Measurements from ENCODE around the gene DCLK1.

The DCLK1 gene

DNA sequence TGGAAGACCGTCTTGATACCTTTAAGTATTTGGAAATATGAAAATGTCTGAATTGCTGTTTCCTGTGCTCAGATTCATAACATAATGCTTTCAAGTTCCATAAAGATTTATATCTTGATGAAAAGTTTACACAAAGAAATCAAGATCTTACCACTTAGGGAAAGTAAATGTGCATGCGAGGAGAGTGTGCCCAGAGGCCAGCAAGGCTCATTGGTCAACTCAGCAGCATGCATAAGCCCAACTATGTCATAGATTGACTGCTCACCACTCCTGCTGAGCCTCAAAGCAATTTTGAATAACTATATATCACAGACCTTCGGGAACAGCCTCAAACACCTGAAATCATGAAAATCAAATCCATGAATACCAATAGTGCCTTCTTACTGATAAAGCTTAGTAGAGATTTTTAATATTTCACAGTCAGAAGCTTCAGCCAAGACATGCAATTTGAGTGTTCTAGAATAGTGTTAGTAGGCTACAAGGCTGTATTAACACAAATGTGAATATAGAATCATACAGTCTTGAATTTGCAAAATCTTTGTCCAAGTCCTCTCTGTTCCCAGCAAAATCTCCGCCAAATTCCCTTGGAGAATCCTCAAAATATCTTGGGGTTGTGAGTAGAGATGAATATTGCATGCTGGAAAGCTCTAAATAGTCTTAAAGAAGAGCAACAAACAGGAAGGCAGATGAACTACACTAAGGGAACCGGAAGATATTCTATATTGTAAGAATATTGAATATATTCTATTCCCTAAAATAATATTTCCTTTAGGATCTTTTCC lies 124.1 kb downstream of the DCLK1 start:
- WGBS, 2 experiments (ENCODE audit: insufficient coverage in 2 of 2): no CpG with 5 or more reads among the region's 5 CpGs
- Histone ChIP-seq H3K36me3 (ENCODE audit: control insufficient read depth, insufficient read depth, low read length) (no peaks in the 10 kb centered on the region), H3K4me1 (ENCODE audit: control insufficient read depth, insufficient read depth, low read length, poor library complexity, severe bottlenecking) (no peaks in the 10 kb centered on the region), H3K9me3 (ENCODE audit: control insufficient read depth, low read length) (no peaks in the 10 kb centered on the region), H3K4me3 (ENCODE audit: extremely low read depth, insufficient read depth, low read length, poor library complexity, severe bottlenecking) (no peak overlapping the region), H3K27ac (ENCODE audit: low read depth, low read length, severe bottlenecking) (no peak overlapping the region)

DNA sequence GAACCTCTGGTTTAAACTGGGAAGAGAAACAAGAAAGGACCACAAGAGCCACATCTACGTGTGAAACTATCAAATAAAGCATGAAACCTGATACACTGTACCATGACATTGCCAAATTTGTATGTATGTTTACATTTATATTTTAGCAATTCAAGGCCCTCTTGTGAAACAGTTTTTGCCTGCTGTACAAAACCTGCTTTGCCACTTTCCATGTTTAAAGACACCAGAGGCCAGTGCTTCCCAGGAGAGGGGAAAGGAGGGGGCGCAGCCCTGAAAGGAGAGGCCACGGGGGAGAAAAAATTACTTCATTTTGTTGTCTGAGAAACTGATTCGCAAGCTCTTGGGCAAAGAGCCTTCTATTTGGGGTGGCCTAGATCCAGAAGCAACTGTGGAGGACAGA lies 124.8 kb downstream of the DCLK1 start:
- Histone ChIP-seq H3K9me3 (ENCODE audit: control insufficient read depth, low read length) (no peaks in the 10 kb centered on the region), H3K4me1 (ENCODE audit: control insufficient read depth, insufficient read depth, low read length, poor library complexity, severe bottlenecking) (no peaks in the 10 kb centered on the region), H3K36me3 (ENCODE audit: control insufficient read depth, insufficient read depth, low read length) (no peaks in the 10 kb centered on the region), H3K27ac (ENCODE audit: low read depth, low read length, severe bottlenecking) (no peak overlapping the region), H3K4me3 (ENCODE audit: extremely low read depth, insufficient read depth, low read length, poor library complexity, severe bottlenecking) (no peak overlapping the region)
- WGBS, 2 experiments (ENCODE audit: insufficient coverage in 2 of 2): 84 to 86% methylated on average over 3 of the region's 4 CpGs

DNA sequence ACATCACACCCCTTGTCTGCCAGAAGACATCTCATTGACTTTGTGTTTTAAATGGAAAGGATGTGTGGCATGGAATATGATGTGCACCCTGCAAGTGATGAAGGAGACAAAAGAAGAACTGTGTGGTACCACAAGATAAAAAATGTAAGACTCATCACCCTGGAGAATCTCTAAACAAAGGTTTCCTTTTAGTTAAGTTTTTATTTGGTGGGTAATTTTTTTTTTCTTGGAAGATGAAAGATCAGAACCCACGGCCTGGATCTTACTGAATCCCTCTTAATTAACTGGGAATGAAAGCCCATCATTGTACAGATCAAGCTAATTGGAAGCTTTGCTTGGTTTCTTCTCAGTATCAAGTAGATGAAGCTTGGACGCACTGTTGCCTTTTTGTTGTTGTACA lies 129.6 kb downstream of the DCLK1 start:
- no peaks in the 10 kb centered on the region for H3K36me3 ChIP-seq (ENCODE audit: control insufficient read depth, insufficient read depth, low read length)
- no peaks in the 10 kb centered on the region for H3K9me3 ChIP-seq (ENCODE audit: control insufficient read depth, low read length)
- H3K4me1 ChIP-seq (ENCODE audit: control insufficient read depth, insufficient read depth, low read length, poor library complexity, severe bottlenecking): no peaks in the 10 kb centered on the region
- WGBS, 2 experiments (ENCODE audit: insufficient coverage in 2 of 2): no CpG with 5 or more reads among the region's 2 CpGs
- H3K4me3 ChIP-seq (ENCODE audit: extremely low read depth, insufficient read depth, low read length, poor library complexity, severe bottlenecking): no peak overlapping the region
- no peak overlapping the region for H3K27ac ChIP-seq (ENCODE audit: low read depth, low read length, severe bottlenecking)

DNA sequence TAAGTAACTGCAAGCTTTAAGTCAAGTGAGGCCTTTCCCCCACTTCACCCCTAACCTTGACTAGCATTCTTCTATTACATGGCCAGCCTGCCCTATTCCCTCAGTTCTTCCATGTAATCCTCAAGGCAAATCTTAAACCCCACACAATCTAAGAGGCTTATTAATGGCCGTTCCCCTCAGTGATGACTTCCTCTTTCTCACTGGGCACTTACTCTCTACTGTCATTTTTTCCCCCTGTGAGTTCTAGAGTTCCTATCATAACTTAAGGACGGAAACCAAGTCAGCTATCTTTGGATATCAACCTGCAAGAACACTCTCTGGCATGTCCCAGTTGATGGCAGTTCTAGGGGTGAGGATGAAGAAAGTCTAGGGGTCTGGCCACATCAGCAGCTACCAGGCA lies 131.2 kb downstream of the DCLK1 start:
- no peak overlapping the region for H3K27ac ChIP-seq (ENCODE audit: low read depth, low read length, severe bottlenecking)

DNA sequence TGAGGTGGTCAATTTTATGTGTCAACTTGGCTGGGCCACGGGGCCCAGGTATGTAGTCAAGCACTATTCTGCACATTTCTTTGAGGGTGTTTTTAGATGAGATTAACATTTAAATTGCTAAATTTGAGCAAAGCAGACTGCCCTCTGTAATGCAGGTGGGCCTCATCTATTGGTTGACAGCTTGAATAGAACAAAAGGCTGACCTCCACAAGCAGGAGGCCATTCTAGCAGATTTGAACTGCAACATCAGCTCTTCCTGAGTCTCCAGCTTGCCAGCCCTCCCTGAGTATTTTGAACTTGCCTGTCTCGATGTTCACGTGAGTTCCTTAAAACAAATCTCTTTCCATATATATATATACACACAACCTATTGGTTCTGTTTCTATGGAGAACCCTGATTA lies 134.8 kb downstream of the DCLK1 start:
- no peaks in the 10 kb centered on the region for H3K9me3 ChIP-seq (ENCODE audit: control insufficient read depth, low read length)
- 93 to 97% methylated on average over 3 of the region's 3 CpGs for WGBS, 2 experiments (ENCODE audit: insufficient coverage in 2 of 2)
- H3K4me1 ChIP-seq (ENCODE audit: control insufficient read depth, insufficient read depth, low read length, poor library complexity, severe bottlenecking): no peaks in the 10 kb centered on the region
- no peak overlapping the region for H3K27ac ChIP-seq (ENCODE audit: low read depth, low read length, severe bottlenecking)
- H3K4me3 ChIP-seq (ENCODE audit: extremely low read depth, insufficient read depth, low read length, poor library complexity, severe bottlenecking): no peak overlapping the region
- H3K36me3 ChIP-seq (ENCODE audit: control insufficient read depth, insufficient read depth, low read length): no peaks in the 10 kb centered on the region

More for the DNA sequence above, 131.2 kb downstream of the DCLK1 start:
- no peaks in the 10 kb centered on the region for H3K4me1 ChIP-seq (ENCODE audit: control insufficient read depth, insufficient read depth, low read length, poor library complexity, severe bottlenecking)
- no peaks in the 10 kb centered on the region for H3K9me3 ChIP-seq (ENCODE audit: control insufficient read depth, low read length)
- 80 to 100% methylated on average over 1 to 2 of the region's 2 CpGs for WGBS, 2 experiments (ENCODE audit: insufficient coverage in 2 of 2)
- no peaks in the 10 kb centered on the region for H3K36me3 ChIP-seq (ENCODE audit: control insufficient read depth, insufficient read depth, low read length)
- H3K4me3 ChIP-seq (ENCODE audit: extremely low read depth, insufficient read depth, low read length, poor library complexity, severe bottlenecking): no peak overlapping the region

DNA sequence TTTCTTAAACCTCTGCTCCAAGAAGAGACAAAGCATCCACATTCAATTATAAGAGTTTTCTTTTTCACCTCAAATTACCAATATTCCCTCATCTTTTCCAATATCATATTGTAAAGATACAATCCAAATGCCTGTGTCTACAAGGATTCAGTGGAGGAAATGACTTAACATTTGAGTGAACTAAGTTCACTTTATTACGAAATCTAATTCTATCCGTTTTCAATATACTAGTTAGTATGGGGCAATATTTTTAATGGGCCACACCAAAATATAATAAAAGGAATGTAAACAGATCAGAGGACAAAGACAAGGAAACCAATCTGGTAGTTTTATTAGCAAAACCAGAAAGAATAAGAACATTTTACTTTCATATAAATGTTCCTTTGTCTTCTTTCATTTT lies 136.0 kb downstream of the DCLK1 start:
- Histone ChIP-seq H3K9me3 (ENCODE audit: control insufficient read depth, low read length) (no peaks in the 10 kb centered on the region), H3K27ac (ENCODE audit: low read depth, low read length, severe bottlenecking) (no peak overlapping the region), H3K36me3 (ENCODE audit: control insufficient read depth, insufficient read depth, low read length) (no peaks in the 10 kb centered on the region), H3K4me3 (ENCODE audit: extremely low read depth, insufficient read depth, low read length, poor library complexity, severe bottlenecking) (no peak overlapping the region), H3K4me1 (ENCODE audit: control insufficient read depth, insufficient read depth, low read length, poor library complexity, severe bottlenecking) (no peaks in the 10 kb centered on the region)
- no CpG with 5 or more reads among the region's 2 CpGs for WGBS, 2 experiments (ENCODE audit: insufficient coverage in 2 of 2)

DNA sequence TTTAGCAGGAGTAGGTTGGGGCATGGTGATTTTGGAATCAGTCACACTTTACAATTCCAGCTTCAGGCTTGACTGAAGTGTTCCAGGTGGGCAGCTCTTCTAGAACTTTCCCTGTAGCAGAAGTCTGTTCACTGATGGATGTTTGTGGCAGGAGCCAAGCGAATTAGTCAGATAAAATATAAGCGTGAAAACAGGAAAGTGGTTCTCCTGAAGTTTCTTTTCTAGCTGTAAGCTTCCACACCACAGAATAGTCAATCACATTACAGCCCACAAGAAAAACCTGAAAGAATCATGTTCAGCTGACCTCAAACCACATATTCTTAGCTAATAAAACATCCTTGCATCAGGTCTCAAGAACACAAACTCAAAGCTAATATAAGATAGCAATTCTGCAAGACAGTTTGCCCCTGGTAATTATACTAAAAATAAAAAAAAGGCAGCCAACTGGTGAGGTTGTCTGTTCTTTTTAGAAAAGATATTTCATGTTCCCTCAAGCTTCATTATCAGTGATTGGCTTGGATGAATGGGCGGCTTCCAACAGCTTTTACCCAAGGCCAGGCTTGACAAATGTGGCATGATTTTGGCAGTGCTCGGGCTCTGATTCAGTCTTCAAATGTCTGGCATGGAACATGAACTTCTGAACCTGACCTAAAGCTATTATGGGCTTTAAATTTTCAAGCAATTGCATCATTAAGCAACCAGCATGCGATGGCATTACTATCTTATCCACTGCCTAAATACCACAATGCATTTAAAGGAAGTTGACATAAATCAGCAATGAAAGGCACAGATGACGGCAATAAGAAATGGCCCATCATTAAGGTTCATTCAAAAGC lies 136.8 kb downstream of the DCLK1 start:
- Histone ChIP-seq H3K9me3 (ENCODE audit: control insufficient read depth, low read length) (no peaks in the 10 kb centered on the region), H3K4me3 (ENCODE audit: extremely low read depth, insufficient read depth, low read length, poor library complexity, severe bottlenecking) (no peak overlapping the region), H3K36me3 (ENCODE audit: control insufficient read depth, insufficient read depth, low read length) (no peaks in the 10 kb centered on the region), H3K4me1 (ENCODE audit: control insufficient read depth, insufficient read depth, low read length, poor library complexity, severe bottlenecking) (no peaks in the 10 kb centered on the region), H3K27ac (ENCODE audit: low read depth, low read length, severe bottlenecking) (no peak overlapping the region)
- 84 to 96% methylated on average over 2 to 4 of the region's 6 CpGs for WGBS, 2 experiments (ENCODE audit: insufficient coverage in 2 of 2)

DNA sequence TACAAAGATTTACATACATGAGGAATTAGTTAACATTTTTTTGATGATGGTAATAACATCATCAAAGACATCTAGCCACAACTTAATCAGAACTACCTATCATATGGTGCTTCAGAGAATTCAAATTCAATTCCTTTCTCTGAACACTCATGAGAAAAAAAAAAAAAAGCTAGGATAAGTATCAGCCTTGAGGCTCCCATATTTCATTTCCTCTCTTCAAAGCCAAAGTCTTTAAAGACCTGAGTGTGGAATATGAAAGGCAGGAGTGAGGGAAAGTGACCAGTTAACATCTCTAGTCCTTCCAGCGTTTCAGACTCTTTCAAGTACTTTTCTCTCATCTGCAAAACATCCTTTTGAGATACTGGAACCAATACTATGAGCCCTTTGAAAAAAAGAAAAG lies 137.5 kb downstream of the DCLK1 start:
- WGBS, 2 experiments (ENCODE audit: insufficient coverage in 2 of 2): no CpG with 5 or more reads among the region's 1 CpG
- Histone ChIP-seq H3K4me1 (ENCODE audit: control insufficient read depth, insufficient read depth, low read length, poor library complexity, severe bottlenecking) (no peaks in the 10 kb centered on the region), H3K4me3 (ENCODE audit: extremely low read depth, insufficient read depth, low read length, poor library complexity, severe bottlenecking) (no peak overlapping the region), H3K27ac (ENCODE audit: low read depth, low read length, severe bottlenecking) (no peak overlapping the region), H3K36me3 (ENCODE audit: control insufficient read depth, insufficient read depth, low read length) (no peaks in the 10 kb centered on the region), H3K9me3 (ENCODE audit: control insufficient read depth, low read length) (no peaks in the 10 kb centered on the region)

DNA sequence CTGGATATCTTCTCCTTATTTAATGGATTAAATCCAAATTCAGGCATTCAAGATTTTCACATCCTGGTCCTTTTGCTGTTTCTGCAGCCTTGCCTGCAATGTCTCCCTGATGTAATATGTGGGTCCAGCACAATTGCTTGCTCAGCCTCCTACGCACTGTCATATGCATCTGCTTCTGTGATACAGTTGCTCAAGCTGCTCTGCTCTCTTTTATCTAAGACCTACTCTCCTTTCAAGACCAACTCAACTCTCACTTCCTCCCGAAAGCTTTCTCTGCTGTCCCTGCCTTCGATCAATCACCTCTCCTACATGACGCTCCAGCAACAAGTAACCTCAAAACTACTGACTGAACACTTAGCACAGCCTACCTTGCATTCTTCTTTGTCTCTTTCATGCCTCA lies 138.2 kb downstream of the DCLK1 start:
- Histone ChIP-seq H3K4me3 (ENCODE audit: extremely low read depth, insufficient read depth, low read length, poor library complexity, severe bottlenecking) (no peak overlapping the region), H3K36me3 (ENCODE audit: control insufficient read depth, insufficient read depth, low read length) (no peaks in the 10 kb centered on the region), H3K9me3 (ENCODE audit: control insufficient read depth, low read length) (no peaks in the 10 kb centered on the region), H3K4me1 (ENCODE audit: control insufficient read depth, insufficient read depth, low read length, poor library complexity, severe bottlenecking) (no peaks in the 10 kb centered on the region), H3K27ac (ENCODE audit: low read depth, low read length, severe bottlenecking) (no peak overlapping the region)
- 86 to 88% methylated on average over 4 of the region's 4 CpGs for WGBS, 2 experiments (ENCODE audit: insufficient coverage in 2 of 2)

DNA sequence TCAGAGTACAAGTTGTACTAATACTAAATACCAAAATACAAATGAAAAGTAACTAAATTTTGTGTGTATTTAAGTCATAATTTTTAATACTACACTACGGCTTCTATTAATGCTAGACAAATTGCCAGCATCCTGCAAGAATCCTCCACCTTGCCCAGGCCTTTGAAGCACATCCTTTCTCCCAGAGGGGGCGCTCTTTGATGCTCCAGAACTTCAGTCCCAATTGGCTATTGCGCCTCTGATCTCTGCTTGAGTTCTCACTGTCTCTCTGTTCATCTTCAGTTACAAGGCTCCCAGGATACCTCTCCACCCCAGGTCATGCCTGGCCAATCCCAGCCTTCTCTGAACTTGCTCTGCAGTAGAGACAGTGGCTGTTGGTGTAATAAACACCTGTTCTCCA lies 141.0 kb downstream of the DCLK1 start:
- Histone ChIP-seq H3K36me3 (ENCODE audit: control insufficient read depth, insufficient read depth, low read length) (no peaks in the 10 kb centered on the region), H3K9me3 (ENCODE audit: control insufficient read depth, low read length) (no peaks in the 10 kb centered on the region), H3K4me1 (ENCODE audit: control insufficient read depth, insufficient read depth, low read length, poor library complexity, severe bottlenecking) (peaks cover under 1% of the 10 kb centered on the region), H3K27ac (ENCODE audit: low read depth, low read length, severe bottlenecking) (no peak overlapping the region), H3K4me3 (ENCODE audit: extremely low read depth, insufficient read depth, low read length, poor library complexity, severe bottlenecking) (no peak overlapping the region)
- WGBS, 2 experiments (ENCODE audit: insufficient coverage in 2 of 2): 94 to 100% methylated on average over 2 of the region's 3 CpGs

DNA sequence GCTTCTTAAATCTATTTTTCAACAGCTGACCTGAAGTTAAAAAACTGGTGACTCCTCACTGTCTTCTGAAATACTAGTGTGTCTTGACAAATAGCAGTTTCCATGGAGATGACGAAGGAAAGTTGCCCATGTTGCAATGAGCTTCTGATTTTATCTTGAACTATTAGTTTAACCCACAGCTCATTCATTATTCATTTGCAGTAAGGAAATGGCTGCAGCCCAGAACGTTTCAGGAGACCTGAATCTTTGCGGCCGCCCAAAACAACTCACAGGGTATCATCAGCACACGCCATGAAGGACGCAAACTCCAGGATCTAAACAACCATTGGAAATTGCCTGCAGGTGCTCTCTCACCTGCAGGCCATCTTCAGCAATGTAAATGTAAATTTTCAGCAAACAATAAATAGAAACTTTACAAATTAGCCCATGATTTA lies 142.5 kb downstream of the DCLK1 start:
- H3K4me1 ChIP-seq (ENCODE audit: control insufficient read depth, insufficient read depth, low read length, poor library complexity, severe bottlenecking): peaks cover 7% of the 10 kb centered on the region

More for the DNA sequence above, 142.5 kb downstream of the DCLK1 start:
- 67 to 75% methylated on average over 4 to 6 of the region's 6 CpGs for WGBS, 2 experiments (ENCODE audit: insufficient coverage in 2 of 2)
- Histone ChIP-seq H3K4me3 (ENCODE audit: extremely low read depth, insufficient read depth, low read length, poor library complexity, severe bottlenecking) (no peak overlapping the region), H3K9me3 (ENCODE audit: control insufficient read depth, low read length) (no peaks in the 10 kb centered on the region), H3K27ac (ENCODE audit: low read depth, low read length, severe bottlenecking) (no peak overlapping the region), H3K36me3 (ENCODE audit: control insufficient read depth, insufficient read depth, low read length) (no peaks in the 10 kb centered on the region)
